ENCODE results near the gene MRPL53.
"Not testable (repeated sequence)": the region's sequence is repeated elsewhere in the genome, so short reads cannot be mapped to it uniquely, and the experiment has no call there.

MRPL53 gene

GRCh38 chr2:74471332-74472065 is 981 bp downstream of the MRPL53 start:
- peak overlapping the region; percentile 99 for H3K9ac ChIP-seq (ENCODE audit: insufficient read length, low read depth)
- DNase-seq (ENCODE audit: low read depth, low spot score): no peak
- no peaks in the 10 kb centered on the region for H3K4me1 ChIP-seq (ENCODE audit: insufficient read depth, insufficient read length)
- peak overlapping the region; percentile 92 for H3K4me3 ChIP-seq (ENCODE audit: insufficient read length, low read depth)
- peaks cover 23% of the 10 kb centered on the region for H3K36me3 ChIP-seq (ENCODE audit: insufficient read depth, insufficient read length, low read length)
- no peaks in the 10 kb centered on the region for H3K27me3 ChIP-seq (ENCODE audit: insufficient read depth, insufficient read length)
- TF ChIP-seq SUZ12 (IDR thresholded peaks at IDR 0.05; ENCODE audit: extremely low read depth, insufficient read depth, insufficient read length) (no peak), ZNF274 (IDR thresholded peaks at IDR 0.05; ENCODE audit: low read depth, low read length) (no peak), YY1 (IDR thresholded peaks at IDR 0.05; ENCODE audit: insufficient read depth, insufficient read length) (no peak)
- H3K9me3 ChIP-seq (ENCODE audit: insufficient read depth, low read length): no peaks in the 10 kb centered on the region

DNA sequence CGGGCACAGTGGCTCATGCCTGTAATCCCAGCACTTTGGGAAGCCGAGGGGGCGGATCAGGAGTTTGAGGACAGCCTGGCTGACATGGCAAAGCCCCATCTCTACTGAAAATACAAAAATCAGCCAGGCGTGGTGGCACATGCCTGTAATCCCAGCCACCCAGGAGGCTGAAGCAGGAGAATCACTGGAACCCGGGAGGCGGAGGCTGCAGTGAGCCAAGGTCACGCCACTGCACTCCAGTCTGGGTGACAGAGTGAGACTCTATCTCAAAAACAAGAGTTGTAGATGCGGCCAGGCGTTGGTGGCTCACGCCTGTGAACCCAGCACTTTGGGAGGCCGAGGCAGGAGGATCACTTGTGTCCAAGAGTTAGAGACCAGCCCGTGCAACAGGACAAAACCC is 1.7 kb downstream of the MRPL53 start:
- H3K4me3 ChIP-seq (ENCODE audit: insufficient read length, low read depth); H3K9me3 ChIP-seq (ENCODE audit: insufficient read depth, low read length); DNase-seq (ENCODE audit: low read depth, low spot score); H3K4me1 ChIP-seq (ENCODE audit: insufficient read depth, insufficient read length); H3K27me3 ChIP-seq (ENCODE audit: insufficient read depth, insufficient read length); H3K9ac ChIP-seq (ENCODE audit: insufficient read length, low read depth): not testable (repeated sequence)
- H3K36me3 ChIP-seq (ENCODE audit: insufficient read depth, insufficient read length, low read length): peaks cover 17% of the 10 kb centered on the region

DNA sequence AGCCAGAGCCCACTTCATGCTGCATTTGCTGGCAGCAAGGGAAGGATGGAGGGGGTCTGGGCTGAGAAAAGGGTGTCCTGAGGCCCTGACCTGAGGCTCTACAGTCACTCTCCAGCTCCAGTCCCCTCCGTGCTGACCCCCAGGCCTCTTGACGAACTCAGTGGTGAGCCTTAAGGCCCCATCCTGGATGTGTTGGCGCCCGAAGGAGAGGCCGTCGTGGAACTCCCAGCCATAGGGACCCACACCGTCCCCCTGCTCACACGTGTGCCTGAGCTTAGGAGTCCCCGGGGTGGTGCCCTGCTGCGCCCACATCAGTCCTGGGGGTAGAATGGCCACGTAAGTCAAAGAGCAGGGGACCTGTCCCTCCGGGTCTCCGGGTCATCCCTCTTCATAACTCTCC is 8.1 kb downstream of the MRPL53 start:
- no peak for DNase-seq (ENCODE audit: low read depth, low spot score)
- H3K36me3 ChIP-seq (ENCODE audit: insufficient read depth, insufficient read length, low read length): peaks cover 29% of the 10 kb centered on the region
- H3K4me1 ChIP-seq (ENCODE audit: insufficient read depth, insufficient read length): no peaks in the 10 kb centered on the region
- no peak for TF ChIP-seq SUZ12 (IDR thresholded peaks at IDR 0.05; ENCODE audit: extremely low read depth, insufficient read depth, insufficient read length)
- no peak for TF ChIP-seq ZNF274 (IDR thresholded peaks at IDR 0.05; ENCODE audit: low read depth, low read length)
- no peak for TF ChIP-seq YY1 (IDR thresholded peaks at IDR 0.05; ENCODE audit: insufficient read depth, insufficient read length)
- peak overlapping the region; percentile 89 for H3K9ac ChIP-seq (ENCODE audit: insufficient read length, low read depth)
- peak overlapping the region; percentile 80 for H3K4me3 ChIP-seq (ENCODE audit: insufficient read length, low read depth)
- no peaks in the 10 kb centered on the region for H3K27me3 ChIP-seq (ENCODE audit: insufficient read depth, insufficient read length)
- H3K9me3 ChIP-seq (ENCODE audit: insufficient read depth, low read length): no peaks in the 10 kb centered on the region

DNA sequence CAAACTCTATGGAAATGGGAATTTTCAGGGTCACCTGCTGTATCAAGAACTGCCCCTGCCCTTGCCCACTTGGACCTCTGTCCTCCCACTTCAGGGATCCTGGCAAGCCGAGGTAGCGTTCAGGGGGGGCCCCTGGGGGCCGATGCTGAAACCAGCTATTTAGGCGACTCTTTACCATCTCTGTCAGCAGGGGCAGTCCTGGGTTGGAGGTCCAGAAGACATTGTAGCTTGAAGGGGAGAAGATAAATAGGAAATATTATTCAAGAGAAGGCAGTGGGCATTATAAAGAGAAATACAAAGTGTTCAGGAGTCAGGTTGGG is 9.7 kb downstream of the MRPL53 start:
- DNase-seq (ENCODE audit: low read depth, low spot score): no peak
- Histone ChIP-seq H3K4me1 (ENCODE audit: insufficient read depth, insufficient read length) (no peaks in the 10 kb centered on the region), H3K4me3 (ENCODE audit: insufficient read length, low read depth) (no peak overlapping the region), H3K36me3 (ENCODE audit: insufficient read depth, insufficient read length, low read length) (peaks cover 29% of the 10 kb centered on the region), H3K27me3 (ENCODE audit: insufficient read depth, insufficient read length) (no peaks in the 10 kb centered on the region), H3K9ac (ENCODE audit: insufficient read length, low read depth) (no peak overlapping the region), H3K9me3 (ENCODE audit: insufficient read depth, low read length) (no peaks in the 10 kb centered on the region)
- TF ChIP-seq ZNF274 (IDR thresholded peaks at IDR 0.05; ENCODE audit: low read depth, low read length) (no peak), YY1 (IDR thresholded peaks at IDR 0.05; ENCODE audit: insufficient read depth, insufficient read length) (no peak), SUZ12 (IDR thresholded peaks at IDR 0.05; ENCODE audit: extremely low read depth, insufficient read depth, insufficient read length) (no peak)

- no peak for TF ChIP-seq YY1 (IDR thresholded peaks at IDR 0.05; ENCODE audit: insufficient read depth, insufficient read length)
- TF ChIP-seq SUZ12 (IDR thresholded peaks at IDR 0.05; ENCODE audit: extremely low read depth, insufficient read depth, insufficient read length): no peak
- no peak for TF ChIP-seq ZNF274 (IDR thresholded peaks at IDR 0.05; ENCODE audit: low read depth, low read length)
- Histone ChIP-seq H3K4me3 (ENCODE audit: insufficient read length, low read depth) (no peak overlapping the region), H3K27me3 (ENCODE audit: insufficient read depth, insufficient read length) (no peaks in the 10 kb centered on the region), H3K4me1 (ENCODE audit: insufficient read depth, insufficient read length) (no peaks in the 10 kb centered on the region), H3K36me3 (ENCODE audit: insufficient read depth, insufficient read length, low read length) (peaks cover 29% of the 10 kb centered on the region), H3K9me3 (ENCODE audit: insufficient read depth, low read length) (no peaks in the 10 kb centered on the region), H3K9ac (ENCODE audit: insufficient read length, low read depth) (no peak overlapping the region)
- no peak for DNase-seq (ENCODE audit: low read depth, low spot score)
Measured at GRCh38 chr2:74462054-74462785, 10.3 kb downstream of the MRPL53 start.

- Histone ChIP-seq H3K4me1 (ENCODE audit: insufficient read depth, insufficient read length) (no peaks in the 10 kb centered on the region), H3K27me3 (ENCODE audit: insufficient read depth, insufficient read length) (no peaks in the 10 kb centered on the region), H3K36me3 (ENCODE audit: insufficient read depth, insufficient read length, low read length) (peaks cover 29% of the 10 kb centered on the region), H3K9ac (ENCODE audit: insufficient read length, low read depth) (no peak overlapping the region), H3K4me3 (ENCODE audit: insufficient read length, low read depth) (no peak overlapping the region), H3K9me3 (ENCODE audit: insufficient read depth, low read length) (no peaks in the 10 kb centered on the region)
- DNase-seq (ENCODE audit: low read depth, low spot score): no peak
- TF ChIP-seq SUZ12 (IDR thresholded peaks at IDR 0.05; ENCODE audit: extremely low read depth, insufficient read depth, insufficient read length): no peak
- TF ChIP-seq ZNF274 (IDR thresholded peaks at IDR 0.05; ENCODE audit: low read depth, low read length): no peak
- no peak for TF ChIP-seq YY1 (IDR thresholded peaks at IDR 0.05; ENCODE audit: insufficient read depth, insufficient read length)
Measured at GRCh38 chr2:74461187-74462053, 11.1 kb downstream of the MRPL53 start.

- H3K4me3 ChIP-seq (ENCODE audit: insufficient read length, low read depth); H3K27me3 ChIP-seq (ENCODE audit: insufficient read depth, insufficient read length); H3K4me1 ChIP-seq (ENCODE audit: insufficient read depth, insufficient read length); H3K9me3 ChIP-seq (ENCODE audit: insufficient read depth, low read length); DNase-seq (ENCODE audit: low read depth, low spot score); H3K9ac ChIP-seq (ENCODE audit: insufficient read length, low read depth): not testable (repeated sequence)
- H3K36me3 ChIP-seq (ENCODE audit: insufficient read depth, insufficient read length, low read length): peaks cover 35% of the 10 kb centered on the region
Measured at GRCh38 chr2:74460187-74460586, 12.3 kb downstream of the MRPL53 start.

DNA sequence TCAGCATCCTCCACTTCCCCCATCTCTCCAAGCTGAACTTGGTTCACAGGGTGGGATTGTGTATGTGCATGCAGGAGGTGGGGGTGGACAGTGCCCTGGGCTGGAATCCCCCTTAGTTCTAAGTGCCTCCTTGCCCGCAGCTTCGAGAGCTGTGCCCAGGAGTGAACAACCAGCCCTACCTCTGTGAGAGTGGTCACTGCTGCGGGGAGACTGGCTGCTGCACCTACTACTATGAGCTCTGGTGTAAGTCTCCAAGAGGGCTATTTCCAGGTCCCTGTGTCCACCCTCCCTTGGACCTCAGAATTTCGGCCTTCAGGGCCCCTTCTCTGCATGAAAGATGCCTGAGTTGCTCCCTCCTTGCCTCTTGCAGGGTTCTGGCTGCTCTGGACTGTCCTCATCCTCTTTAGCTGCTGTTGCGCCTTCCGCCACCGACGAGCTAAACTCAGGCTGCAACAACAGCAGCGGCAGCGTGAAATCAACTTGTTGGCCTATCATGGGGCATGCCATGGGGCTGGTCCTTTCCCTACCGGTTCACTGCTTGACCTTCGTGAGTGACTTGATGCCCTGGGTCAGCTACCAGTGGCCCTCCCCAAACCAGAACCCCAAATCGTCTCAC is 12.9 kb downstream of the MRPL53 start:
- not testable (repeated sequence) for H3K4me1 ChIP-seq (ENCODE audit: insufficient read depth, insufficient read length); H3K27me3 ChIP-seq (ENCODE audit: insufficient read depth, insufficient read length); H3K9me3 ChIP-seq (ENCODE audit: insufficient read depth, low read length); DNase-seq (ENCODE audit: low read depth, low spot score); H3K4me3 ChIP-seq (ENCODE audit: insufficient read length, low read depth)
- Histone ChIP-seq H3K9ac (ENCODE audit: insufficient read length, low read depth) (peak overlapping the region; percentile 38), H3K36me3 (ENCODE audit: insufficient read depth, insufficient read length, low read length) (peaks cover 35% of the 10 kb centered on the region)

All from NT2/D1 (cell line).